SJCRH30 (cell line): ENCODE results near the gene SERTM1. TPM values are rescaled to one million over a fixed set of nuclear protein-coding genes. Genes with fewer than 3 reads are reported as not detected.

ENCODE experiments used
- DNase-seq, 2 experiments: peaks; one replicate each; pipeline ENCODE4 v3.0.0-alpha.2; 2015 to 2020
- H3K27ac ChIP-seq: fragments of 250-450 bp; sonication (Bioruptor Pico); 2 replicates; pipeline ENCODE4 v1.5.1; 2020; ENCODE audit warnings: mild to moderate bottlenecking, moderate library complexity
- H3K27me3 ChIP-seq: fragments of 250-450 bp; sonication (Bioruptor Pico); 2 replicates; pipeline ENCODE4 v1.5.1; 2020; ENCODE audit warnings: mild to moderate bottlenecking, moderate library complexity
- H3K36me3 ChIP-seq: fragments of 250-450 bp; sonication (Bioruptor Pico); 2 replicates; pipeline ENCODE4 v1.5.1; 2020; ENCODE audit warnings: mild to moderate bottlenecking, moderate library complexity
- H3K4me1 ChIP-seq: fragments of 250-450 bp; sonication (Bioruptor Pico); 2 replicates; pipeline ENCODE4 v1.5.1; 2020; ENCODE audit warnings: mild to moderate bottlenecking, moderate library complexity
- H3K4me3 ChIP-seq: fragments of 250-450 bp; sonication (Bioruptor Pico); 2 replicates; pipeline ENCODE4 v1.5.1; 2020; ENCODE audit warnings: mild to moderate bottlenecking, moderate library complexity
- H3K9me3 ChIP-seq: fragments of 250-450 bp; sonication (Bioruptor Pico); replicated peaks from 2 replicates; pipeline ENCODE4 v1.5.1; 2020; ENCODE audit warnings: mild to moderate bottlenecking, moderate library complexity
- total RNA-seq: library from RNA; depleted of rRNA; stranded (reverse); fragments of >200 nt; shearing (Covaris generic); gene quantifications from 2 replicates; pipeline ENCODE4 v1.2.3, GENCODE V29; 2014

Gene SERTM1
- total RNA-seq, 1 experiment from 2014 or later = 0.12 TPM

DNA sequence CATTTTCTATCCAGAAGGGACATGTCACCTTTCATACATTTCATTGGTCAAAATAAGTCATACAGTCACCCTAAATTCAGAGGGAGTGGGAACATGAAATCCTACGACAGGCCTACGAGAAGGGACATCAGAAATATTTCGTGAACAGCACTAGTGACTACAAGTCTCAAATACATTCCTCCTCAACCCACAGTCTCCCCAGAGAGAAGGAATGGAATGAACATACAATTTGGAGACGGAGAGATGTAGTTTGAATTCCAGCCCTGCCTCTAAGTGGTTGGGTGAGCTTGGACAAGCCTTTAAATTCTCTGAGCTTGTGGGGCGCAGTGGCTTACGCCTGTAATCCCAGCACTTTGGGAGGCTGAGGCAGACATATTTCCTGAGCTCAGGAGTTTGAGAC is 9.9 kb downstream of the SERTM1 start:
- Histone ChIP-seq H3K9me3 (no peaks in the 10 kb centered on the region), H3K27ac (no peak overlapping the region), H3K4me1 (no peaks in the 10 kb centered on the region), H3K36me3 (no peaks in the 10 kb centered on the region), H3K27me3 (no peaks in the 10 kb centered on the region), H3K4me3 (no peak overlapping the region)
- DNase-seq = no peak

GRCh38 chr13:36685927-36686326 is 12.1 kb downstream of the SERTM1 start:
- Histone ChIP-seq H3K36me3 (no peaks in the 10 kb centered on the region), H3K4me3 (no peak overlapping the region), H3K4me1 (no peaks in the 10 kb centered on the region), H3K27ac (no peak overlapping the region), H3K9me3 (no peaks in the 10 kb centered on the region), H3K27me3 (no peaks in the 10 kb centered on the region)
- no peak for DNase-seq

- DNase-seq = no peak
- Histone ChIP-seq H3K4me1 (no peaks in the 10 kb centered on the region), H3K4me3 (no peak overlapping the region), H3K36me3 (no peaks in the 10 kb centered on the region), H3K27ac (no peak overlapping the region), H3K27me3 (no peaks in the 10 kb centered on the region; the same call in 1 of the 2 replicates), H3K9me3 (no peaks in the 10 kb centered on the region)
These were observed 22.7 kb downstream of the SERTM1 start for GRCh38 chr13:36696410-36697010.

GRCh38 chr13:36700170-36700569 is 26.4 kb downstream of the SERTM1 start:
- no peaks in the 10 kb centered on the region; the same call in 1 of the 2 replicates for H3K27me3 ChIP-seq

DNA sequence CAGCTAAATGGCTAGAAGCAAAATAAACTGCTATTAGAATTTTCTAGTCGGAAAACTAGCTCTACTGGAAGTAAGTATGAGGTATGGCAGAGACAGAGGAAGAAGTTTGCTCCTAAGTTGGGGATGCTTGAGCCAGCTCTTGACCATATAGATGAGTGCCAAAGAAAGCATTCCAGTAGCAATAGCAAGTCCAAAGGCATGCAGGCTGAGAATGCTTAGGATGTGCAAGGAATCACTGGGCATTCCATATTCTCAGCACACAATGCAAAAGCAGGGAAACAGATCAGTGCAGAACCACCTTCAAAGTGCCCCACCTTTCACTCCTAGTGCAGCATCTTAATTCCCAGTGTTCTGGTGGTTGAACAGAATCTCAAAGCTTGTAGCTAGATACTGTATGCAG is 32.9 kb downstream of the SERTM1 start:
- Histone ChIP-seq H3K4me1 (no peaks in the 10 kb centered on the region), H3K27ac (no peak overlapping the region)
- DNase-seq = no peak

More at GRCh38 chr13:36700170-36700569, 26.4 kb downstream of the SERTM1 start:
- H3K36me3 ChIP-seq = no peaks in the 10 kb centered on the region
- H3K9me3 ChIP-seq = no peaks in the 10 kb centered on the region
- H3K4me1 ChIP-seq = no peaks in the 10 kb centered on the region
- no peak overlapping the region for H3K27ac ChIP-seq
- H3K4me3 ChIP-seq = no peak overlapping the region
- no peak for DNase-seq

DNA sequence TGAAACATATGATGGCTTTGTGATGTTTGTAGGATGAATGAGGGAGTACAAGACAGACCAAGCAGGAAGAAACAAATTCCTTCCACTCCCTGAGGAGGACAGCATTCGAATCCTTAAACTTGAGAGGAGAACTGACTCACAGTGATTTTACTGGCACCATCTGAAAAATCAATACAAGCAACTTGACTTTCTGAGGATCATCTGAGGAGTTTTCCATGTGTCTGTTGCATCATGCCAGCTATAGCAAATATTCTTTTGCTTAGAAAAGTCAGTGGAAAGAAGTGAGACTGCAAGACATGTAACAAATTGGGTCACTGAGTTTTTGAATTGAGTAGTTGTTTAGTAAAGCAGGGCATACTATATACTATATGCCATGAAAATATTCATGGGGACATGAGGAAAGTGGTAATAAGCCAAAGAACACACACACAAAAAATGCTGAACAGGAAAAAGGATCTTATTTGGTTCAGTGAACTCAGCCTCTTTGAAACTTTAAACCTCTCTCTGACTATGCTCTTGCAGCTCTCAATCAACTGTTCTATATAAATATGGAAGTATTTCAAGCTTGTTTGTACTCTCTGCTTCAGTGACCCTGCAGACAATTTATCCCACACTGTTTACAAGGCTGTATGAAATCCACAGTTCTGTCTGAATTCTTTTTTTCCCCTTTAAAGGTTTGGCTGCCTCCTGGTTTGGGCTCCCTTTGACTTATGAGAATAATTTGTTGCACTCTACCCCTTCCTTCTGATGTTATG is 35.5 kb downstream of the SERTM1 start:
- H3K36me3 ChIP-seq = no peaks in the 10 kb centered on the region
- DNase-seq = no peak
- H3K4me3 ChIP-seq = no peak overlapping the region
- no peak overlapping the region for H3K27ac ChIP-seq
- H3K27me3 ChIP-seq = no peaks in the 10 kb centered on the region
- H3K4me1 ChIP-seq = peaks cover 3% of the 10 kb centered on the region; the same call in 1 of the 2 replicates
- H3K9me3 ChIP-seq = no peaks in the 10 kb centered on the region

More for the DNA sequence above, 32.9 kb downstream of the SERTM1 start:
- Histone ChIP-seq H3K27me3 (no peaks in the 10 kb centered on the region), H3K4me3 (no peak overlapping the region), H3K9me3 (no peaks in the 10 kb centered on the region), H3K36me3 (no peaks in the 10 kb centered on the region)

DNA sequence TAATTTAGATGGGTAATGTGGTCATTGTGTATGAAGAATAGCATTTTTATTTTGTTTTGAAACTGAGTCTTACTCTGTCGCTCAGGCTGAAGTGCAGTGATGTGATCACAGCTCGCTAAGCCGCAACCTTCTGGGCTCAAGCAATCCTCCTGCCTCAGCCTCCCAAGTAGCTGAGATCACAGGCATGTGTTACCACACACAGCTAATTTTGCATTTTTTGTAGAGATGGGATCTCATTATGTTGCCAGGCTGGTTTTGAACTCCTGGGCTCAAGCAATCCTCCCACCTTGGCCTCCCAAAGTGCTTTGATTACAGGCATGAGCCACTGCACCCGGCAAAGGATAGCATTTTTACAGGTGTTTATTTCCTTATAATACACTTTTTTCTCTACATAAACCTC is 36.6 kb downstream of the SERTM1 start:
- peaks cover 3% of the 10 kb centered on the region; the same call in 1 of the 2 replicates for H3K4me1 ChIP-seq
- no peak overlapping the region for H3K27ac ChIP-seq
- no peaks in the 10 kb centered on the region for H3K9me3 ChIP-seq
- H3K4me3 ChIP-seq = no peak overlapping the region
- no peaks in the 10 kb centered on the region for H3K27me3 ChIP-seq
- no peaks in the 10 kb centered on the region for H3K36me3 ChIP-seq
- DNase-seq = no peak

DNA sequence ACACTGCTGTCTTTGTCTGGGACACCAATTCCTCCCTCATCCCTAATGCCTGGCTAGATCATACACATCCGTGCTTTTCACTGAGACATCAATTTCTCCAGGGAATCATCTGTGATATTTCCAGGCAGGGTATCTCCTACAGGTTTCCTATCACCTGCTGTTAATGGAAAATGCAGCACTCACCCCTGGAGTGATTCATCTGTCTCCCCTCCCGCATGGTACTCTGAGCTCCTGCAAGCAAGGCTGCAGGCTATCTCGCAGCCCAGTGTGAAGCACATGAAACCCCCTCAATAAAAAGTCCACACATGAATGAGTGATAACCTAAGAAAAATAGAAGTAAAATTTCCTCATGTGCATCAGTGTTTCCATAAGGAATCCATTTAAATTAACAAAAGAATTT is 38.5 kb downstream of the SERTM1 start:
- Histone ChIP-seq H3K36me3 (no peaks in the 10 kb centered on the region), H3K27ac (no peak overlapping the region), H3K4me3 (no peak overlapping the region), H3K4me1 (peaks cover 3% of the 10 kb centered on the region; the same call in 1 of the 2 replicates), H3K27me3 (no peaks in the 10 kb centered on the region), H3K9me3 (no peaks in the 10 kb centered on the region)
- DNase-seq = no peak

GRCh38 chr13:36712770-36713169 is 39.0 kb downstream of the SERTM1 start:
- H3K9me3 ChIP-seq = no peaks in the 10 kb centered on the region
- H3K27ac ChIP-seq = no peak overlapping the region
- no peaks in the 10 kb centered on the region for H3K36me3 ChIP-seq
- H3K4me3 ChIP-seq = no peak overlapping the region
- peaks cover 3% of the 10 kb centered on the region; the same call in 1 of the 2 replicates for H3K4me1 ChIP-seq
- peak; percentile 9 to 26 for DNase-seq
- H3K27me3 ChIP-seq = no peaks in the 10 kb centered on the region

GRCh38 chr13:36713887-36714286 is 40.1 kb downstream of the SERTM1 start:
- H3K4me1 ChIP-seq = peaks cover 3% of the 10 kb centered on the region; the same call in 1 of the 2 replicates
- no peaks in the 10 kb centered on the region for H3K27me3 ChIP-seq
- no peaks in the 10 kb centered on the region for H3K9me3 ChIP-seq
- no peak overlapping the region for H3K27ac ChIP-seq
- no peaks in the 10 kb centered on the region for H3K36me3 ChIP-seq
- no peak for DNase-seq
- no peak overlapping the region for H3K4me3 ChIP-seq

DNA sequence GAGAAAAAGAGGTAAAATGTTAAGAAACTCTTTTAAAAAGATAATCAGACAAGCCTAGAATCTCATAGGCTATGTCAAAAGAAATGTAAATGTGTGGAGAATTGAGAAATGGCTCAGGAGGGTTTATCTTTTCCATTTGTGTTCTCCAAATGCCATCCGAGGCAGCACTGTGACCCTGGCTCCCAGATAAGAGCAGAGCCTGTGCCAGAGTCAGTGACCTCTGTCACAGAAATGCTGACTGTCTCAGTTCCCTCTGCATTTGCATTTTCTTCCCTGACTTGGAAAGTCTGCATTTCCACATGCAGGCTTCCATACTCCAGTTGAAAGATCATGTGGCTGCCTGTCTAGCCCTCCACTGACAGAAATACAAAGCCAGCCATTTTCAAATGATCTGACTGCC is 42.0 kb downstream of the SERTM1 start:
- peaks cover 3% of the 10 kb centered on the region; the same call in 1 of the 2 replicates for H3K4me1 ChIP-seq
- no peak for DNase-seq
- no peaks in the 10 kb centered on the region for H3K27me3 ChIP-seq
- no peaks in the 10 kb centered on the region for H3K36me3 ChIP-seq
- no peak overlapping the region for H3K27ac ChIP-seq
- H3K4me3 ChIP-seq = no peak overlapping the region
- H3K9me3 ChIP-seq = no peaks in the 10 kb centered on the region

GRCh38 chr13:36717017-36717416 is 43.2 kb downstream of the SERTM1 start:
- Histone ChIP-seq H3K27me3 (no peaks in the 10 kb centered on the region), H3K36me3 (no peaks in the 10 kb centered on the region), H3K27ac (no peak overlapping the region), H3K4me1 (peaks cover 3% of the 10 kb centered on the region; the same call in 1 of the 2 replicates), H3K9me3 (no peaks in the 10 kb centered on the region), H3K4me3 (no peak overlapping the region)
- no peak for DNase-seq

DNA sequence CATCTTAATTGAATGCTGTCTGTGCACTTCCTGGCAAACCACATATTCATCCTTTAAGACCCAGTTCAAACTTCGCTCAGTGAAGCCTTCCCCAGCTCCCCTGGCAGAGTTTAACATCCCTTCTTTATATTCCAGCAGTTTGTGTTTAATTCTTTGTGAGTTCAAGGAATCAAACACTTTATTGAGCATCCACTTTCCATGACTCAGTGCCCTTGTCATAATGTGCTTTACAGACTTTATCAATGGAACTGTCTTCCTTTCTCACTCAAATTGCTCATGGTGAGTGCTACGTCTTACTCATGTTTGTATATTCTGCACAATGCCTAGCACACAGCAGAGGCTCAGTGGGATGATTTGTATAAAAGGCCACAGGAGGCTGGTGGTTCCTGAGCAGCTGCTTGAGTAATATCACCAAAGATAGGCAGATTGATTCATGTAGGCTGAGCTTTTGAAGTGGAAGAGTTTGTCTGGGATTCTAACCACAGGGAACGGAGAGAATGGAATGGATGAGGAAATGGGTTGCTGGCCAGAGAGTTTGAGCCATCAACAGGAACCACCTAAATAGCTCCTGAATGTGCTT is 44.2 kb downstream of the SERTM1 start:
- H3K27ac ChIP-seq = no peak overlapping the region
- H3K4me1 ChIP-seq = peaks cover under 1% of the 10 kb centered on the region; the same call in 1 of the 2 replicates
- no peaks in the 10 kb centered on the region for H3K36me3 ChIP-seq
- H3K4me3 ChIP-seq = no peak overlapping the region
- H3K27me3 ChIP-seq = no peaks in the 10 kb centered on the region
- H3K9me3 ChIP-seq = no peaks in the 10 kb centered on the region
- DNase-seq = peak in 1 of 2 experiments; percentile 8

DNA sequence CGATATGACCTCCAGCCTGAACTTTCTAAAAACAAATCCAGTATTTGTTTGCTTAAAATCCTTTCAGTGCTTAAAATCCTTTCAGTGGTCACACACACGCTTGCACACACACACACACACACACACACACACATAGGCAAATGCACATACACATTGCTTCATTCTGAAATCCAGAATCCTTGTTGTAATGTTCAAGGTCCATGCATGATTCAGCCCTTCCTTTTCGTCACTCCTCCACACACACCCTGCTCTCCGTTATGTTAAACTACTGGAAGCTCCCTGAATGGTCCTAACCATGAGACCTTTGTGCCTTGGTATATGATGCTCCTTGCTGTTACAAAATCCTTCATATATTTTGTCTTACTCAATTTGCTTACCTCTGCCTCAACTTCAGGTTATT is 44.9 kb downstream of the SERTM1 start:
- Histone ChIP-seq H3K27ac (no peak overlapping the region), H3K27me3 (no peaks in the 10 kb centered on the region), H3K9me3 (no peaks in the 10 kb centered on the region), H3K4me3 (no peak overlapping the region), H3K36me3 (no peaks in the 10 kb centered on the region), H3K4me1 (no peaks in the 10 kb centered on the region)
- no peak for DNase-seq

DNA sequence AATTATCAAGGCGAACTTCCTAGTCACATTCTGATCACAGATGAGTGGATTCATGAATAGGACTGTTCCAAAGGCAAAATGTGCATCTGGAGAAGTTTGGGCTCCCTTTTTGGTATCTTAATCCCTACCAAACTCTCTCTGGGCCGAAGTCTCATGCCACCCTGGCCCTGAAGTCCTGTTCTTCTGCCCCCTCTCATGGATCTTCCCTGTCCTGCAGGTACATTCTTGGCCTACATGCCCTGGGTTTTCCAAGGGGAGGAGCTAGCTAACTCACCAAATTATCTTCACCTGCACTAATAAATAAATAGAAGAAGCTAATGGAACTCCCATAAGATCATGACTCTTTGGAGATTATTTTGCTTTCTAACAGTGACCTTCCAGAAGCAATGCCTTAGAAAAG is 50.3 kb downstream of the SERTM1 start:
- DNase-seq = no peak
- Histone ChIP-seq H3K27me3 (no peaks in the 10 kb centered on the region), H3K36me3 (no peaks in the 10 kb centered on the region), H3K4me1 (no peaks in the 10 kb centered on the region), H3K4me3 (no peak overlapping the region), H3K27ac (no peak overlapping the region), H3K9me3 (no peaks in the 10 kb centered on the region)
